Astrocyte of the spinal cord (primary cell): ENCODE results near the gene KCNH4.

Experiments used
- DNase-seq: peaks from one replicate; pipeline ENCODE4 v3.0.0; 2011; ENCODE audit warnings: low read depth, low spot score
- H3K4me3 ChIP-seq: 2 replicates; pipeline ENCODE4 v1.5.1; 2011; ENCODE audit warnings: low read depth, mild to moderate bottlenecking, low read length, moderate library complexity
- CTCF ChIP-seq: IDR thresholded peaks from 2 replicates; pipeline ENCODE4 v1.5.1; 2012; ENCODE audit warnings: low read depth, mild to moderate bottlenecking, low read length, inconsistent platforms
- in situ Hi-C: cut with HindIII; loops from 2 replicates; pipeline ENCODE4 v1.10.0; 2017; ENCODE audit warnings: low sequenced_read_pairs

Gene KCNH4

DNA sequence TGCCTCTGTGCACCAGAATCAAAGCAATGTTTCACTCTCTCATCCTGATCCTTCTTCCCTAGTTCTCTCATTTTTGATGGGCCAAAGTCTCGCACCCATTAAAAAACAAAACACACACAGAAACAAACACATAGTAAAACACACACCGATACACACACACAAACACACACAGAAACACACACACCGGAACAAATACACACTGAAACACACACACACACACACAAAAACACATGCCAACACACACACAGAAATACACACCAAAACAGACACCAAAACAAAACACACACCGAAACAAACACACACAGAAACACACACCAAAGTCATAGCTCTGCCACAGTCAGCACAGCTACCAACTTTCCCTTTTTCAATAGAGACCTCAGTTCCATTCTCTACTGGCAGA lies 49.7 kb downstream of the KCNH4 start:
- in situ Hi-C loops = no loop called here
- no peak for TF ChIP-seq CTCF
- DNase-seq = no peak
- no peak overlapping the region for H3K4me3 ChIP-seq

DNA sequence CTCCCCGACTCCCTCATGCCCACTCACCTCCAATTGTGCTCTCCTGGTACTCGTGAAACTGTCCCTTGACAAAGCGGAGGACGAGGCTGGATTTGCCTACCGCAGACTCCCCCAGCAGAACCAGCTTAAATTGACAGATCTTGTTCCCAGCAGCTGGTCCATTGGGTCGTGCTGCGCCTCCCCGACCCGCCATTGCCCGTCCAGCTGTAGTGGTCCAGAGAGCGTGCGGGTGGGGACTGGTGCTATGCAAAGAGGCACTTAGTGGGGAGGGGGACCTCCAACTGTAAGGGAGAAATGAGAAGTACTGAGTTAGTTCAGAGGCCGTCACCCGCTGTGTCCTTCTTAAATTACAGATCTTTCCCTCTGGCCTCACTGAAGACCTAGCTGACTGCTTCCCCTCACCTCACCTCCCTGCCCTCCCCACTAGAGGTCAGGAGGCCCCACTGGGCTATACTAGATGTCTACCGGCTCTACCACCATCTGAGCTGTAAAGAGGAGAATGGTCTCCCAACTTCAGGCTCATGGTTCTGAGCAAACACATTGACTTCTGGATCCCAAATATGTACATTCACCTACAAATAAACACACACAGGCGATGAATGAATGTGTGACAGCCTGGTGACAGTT lies 50.5 kb downstream of the KCNH4 start:
- in situ Hi-C loops = no loop called here
- no peak overlapping the region for H3K4me3 ChIP-seq
- no peak for TF ChIP-seq CTCF
- DNase-seq = no peak

GRCh38 chr17:42129109-42129837 lies 51.7 kb downstream of the KCNH4 start:
- no peak overlapping the region for H3K4me3 ChIP-seq

DNA sequence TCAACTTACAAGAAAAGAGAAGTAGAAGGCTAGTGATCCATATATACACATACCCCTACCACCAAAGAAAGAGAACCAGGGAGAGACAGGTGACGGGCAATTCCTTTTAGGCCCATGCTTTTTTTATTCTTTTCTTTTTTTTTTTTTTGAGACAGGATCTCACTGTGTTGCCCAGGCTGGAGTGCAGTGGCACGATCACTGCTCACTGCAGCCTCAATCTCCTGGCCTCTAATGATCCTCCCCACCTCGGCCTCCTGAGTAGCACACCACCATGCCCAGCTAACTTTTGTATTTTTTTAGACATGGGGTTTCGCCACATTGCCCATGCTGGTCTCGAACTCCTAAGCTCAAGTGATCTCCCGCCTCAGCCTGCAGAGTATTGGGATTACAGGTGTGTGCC lies 53.5 kb downstream of the KCNH4 start:
- DNase-seq = no peak
- no peak for TF ChIP-seq CTCF
- in situ Hi-C loops = no loop called here
- no peak overlapping the region for H3K4me3 ChIP-seq

More at GRCh38 chr17:42129109-42129837, 51.7 kb downstream of the KCNH4 start:
- no peak for DNase-seq
- TF ChIP-seq CTCF = no peak
- in situ Hi-C loops = no loop called here

DNA sequence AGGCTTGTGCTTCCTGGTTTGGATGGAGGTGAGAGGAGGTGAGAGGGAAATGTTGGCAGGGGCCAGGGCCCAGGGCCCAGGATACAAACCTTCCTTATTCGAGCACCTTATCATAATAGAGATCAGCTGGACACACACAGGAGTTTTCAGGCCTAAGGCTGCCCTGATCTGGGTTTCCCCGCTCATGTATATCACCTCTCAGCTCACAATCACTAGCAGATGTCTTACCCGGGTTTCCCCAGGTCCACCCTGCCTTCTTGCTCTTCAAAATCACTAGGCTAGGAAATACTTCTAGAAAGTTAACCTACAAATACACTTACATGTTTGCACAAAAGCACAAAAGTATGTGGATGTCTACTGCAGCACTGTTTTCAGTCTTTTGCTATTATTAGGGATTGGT lies 54.1 kb downstream of the KCNH4 start:
- H3K4me3 ChIP-seq = no peak overlapping the region
- no peak for TF ChIP-seq CTCF
- DNase-seq = no peak
- in situ Hi-C loops = no loop called here

- no peak overlapping the region for H3K4me3 ChIP-seq
- in situ Hi-C loops = no loop called here
- DNase-seq = no peak
- no peak for TF ChIP-seq CTCF
Observed at GRCh38 chr17:42125565-42125964, 55.4 kb downstream of the KCNH4 start.
